HG02588 (cell line): ENCODE data around the gene LRP5.

Source experiments
- ATAC-seq: cut with Tn5 transposase; IDR thresholded peaks from one replicate; pipeline ENCODE4 v1.9.1; 2021; ENCODE audit warnings: mild to moderate bottlenecking, moderate library complexity; ENCODE audit not compliant: unreplicated experiment

LRP5 gene

DNA sequence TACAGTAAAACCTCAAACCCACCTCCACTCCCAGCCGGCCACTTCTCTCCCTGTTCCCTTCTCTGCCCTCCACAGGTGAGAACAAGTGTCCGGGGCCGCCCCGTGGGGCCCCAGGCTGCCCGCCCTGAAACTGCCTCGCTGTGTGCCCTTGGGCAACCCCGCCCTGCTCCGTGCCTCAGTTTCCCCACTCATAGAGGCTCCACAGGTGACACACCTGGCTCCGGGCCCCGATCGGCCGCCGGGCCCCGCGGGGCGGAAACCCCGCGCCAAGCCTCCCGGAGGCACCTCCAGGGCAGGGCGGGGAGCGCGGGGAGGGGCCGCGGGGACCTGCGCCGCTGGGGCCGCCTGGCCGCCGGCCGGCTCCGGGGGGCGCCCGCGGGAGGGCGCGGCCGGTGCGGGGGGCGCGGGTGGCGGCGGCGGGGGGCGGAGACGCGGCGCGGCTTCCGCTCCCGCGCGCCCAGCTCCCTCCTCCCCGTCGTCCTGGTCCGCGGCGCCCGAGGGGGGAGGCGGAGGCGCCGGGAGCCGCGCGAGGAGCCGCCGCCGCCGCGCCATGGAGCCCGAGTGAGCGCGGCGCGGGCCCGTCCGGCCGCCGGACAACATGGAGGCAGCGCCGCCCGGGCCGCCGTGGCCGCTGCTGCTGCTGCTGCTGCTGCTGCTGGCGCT lies at the start of gene LRP5:
Gene LRP5, plus strand, starts transcription at position 475 of the 663 bp plus-strand sequence. Its CDS starts 124 bp downstream, at position 599.
- ATAC-seq, result no peak

DNA sequence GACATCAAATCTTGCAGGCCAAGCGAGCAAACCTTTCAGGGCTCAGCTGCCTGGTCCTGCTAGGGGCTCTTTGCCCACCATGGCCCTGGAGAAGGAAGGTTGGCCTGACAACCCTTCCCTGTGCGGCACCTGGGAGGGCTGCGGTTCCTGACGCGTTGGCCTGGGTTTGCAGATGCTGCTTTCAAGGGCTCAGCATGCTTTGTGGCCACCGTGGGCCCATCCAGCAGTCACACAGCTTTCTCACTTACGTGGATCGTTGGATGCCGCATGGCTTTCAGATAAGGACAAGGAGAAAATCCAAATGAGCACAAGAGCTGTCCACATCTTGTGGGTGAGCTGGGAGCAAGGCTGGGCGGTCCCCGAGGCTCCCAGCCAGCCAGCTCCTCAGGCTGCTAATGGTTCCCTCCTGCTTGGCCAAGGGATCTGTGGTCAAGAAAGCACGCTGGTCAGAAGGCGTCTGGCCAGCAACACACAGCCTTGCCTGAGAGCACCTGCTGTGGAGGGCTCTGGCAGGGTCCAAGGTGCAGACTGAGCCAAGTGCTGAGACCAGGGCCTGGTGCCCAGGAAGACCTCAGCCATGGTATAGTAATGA lies 48.9 kb upstream of the LRP5 start:
- no peak for ATAC-seq

DNA sequence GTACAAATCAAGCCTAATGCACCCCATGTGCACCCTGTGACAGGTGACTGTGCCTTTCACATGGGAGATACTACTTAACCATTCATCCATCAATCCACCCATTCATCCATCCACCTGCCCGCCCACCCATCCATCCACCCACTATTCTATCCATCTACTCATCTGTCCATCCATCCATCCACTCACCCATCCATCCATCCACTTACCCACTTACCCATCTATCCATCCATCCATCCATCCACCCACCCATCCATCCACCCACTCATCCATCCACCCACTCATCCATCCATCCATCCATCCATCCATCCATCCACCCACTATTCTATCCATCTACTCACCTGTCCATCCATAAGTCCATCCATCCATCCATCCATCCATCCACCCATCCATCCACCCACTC lies 48.1 kb upstream of the LRP5 start:
- no peak for ATAC-seq

DNA sequence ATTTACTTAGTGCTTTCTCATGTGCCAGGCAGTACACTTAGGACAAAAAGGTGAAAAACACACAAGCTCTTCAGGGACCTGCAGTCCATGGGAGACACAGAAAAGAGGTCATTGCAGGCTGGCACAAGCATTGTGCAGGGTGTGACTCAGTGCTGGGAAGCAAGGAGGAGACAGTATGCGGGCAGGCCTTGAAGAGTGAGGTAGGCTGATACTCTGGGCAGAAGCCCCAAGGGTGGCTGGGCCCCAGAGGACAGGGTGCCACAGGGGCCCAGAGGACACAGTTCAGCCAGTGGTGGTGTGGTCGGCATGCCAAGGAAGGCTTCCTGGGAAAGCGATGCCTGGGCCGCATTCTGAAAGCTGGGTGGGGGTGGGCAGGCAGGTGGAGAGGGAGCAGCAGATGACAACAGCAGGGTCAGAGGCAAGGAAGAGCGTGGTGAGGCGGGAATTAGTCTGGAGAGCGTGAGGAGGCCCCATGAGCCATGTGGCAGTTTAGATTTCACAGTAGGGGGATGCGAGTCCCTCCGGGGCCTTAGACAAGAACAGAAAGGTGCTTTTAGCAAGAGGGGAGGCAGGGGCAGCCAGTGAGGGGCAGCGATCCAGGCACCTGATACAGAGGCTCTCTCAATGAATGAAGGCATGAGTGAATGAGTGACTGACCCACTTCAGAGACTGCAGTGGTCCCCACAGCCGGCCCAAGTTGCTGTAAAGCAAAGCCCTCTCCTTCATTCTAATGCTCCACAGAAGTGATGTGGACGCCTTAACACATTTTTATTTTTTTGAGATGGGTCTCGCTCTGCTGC lies 47.5 kb upstream of the LRP5 start:
- ATAC-seq, result no peak

DNA sequence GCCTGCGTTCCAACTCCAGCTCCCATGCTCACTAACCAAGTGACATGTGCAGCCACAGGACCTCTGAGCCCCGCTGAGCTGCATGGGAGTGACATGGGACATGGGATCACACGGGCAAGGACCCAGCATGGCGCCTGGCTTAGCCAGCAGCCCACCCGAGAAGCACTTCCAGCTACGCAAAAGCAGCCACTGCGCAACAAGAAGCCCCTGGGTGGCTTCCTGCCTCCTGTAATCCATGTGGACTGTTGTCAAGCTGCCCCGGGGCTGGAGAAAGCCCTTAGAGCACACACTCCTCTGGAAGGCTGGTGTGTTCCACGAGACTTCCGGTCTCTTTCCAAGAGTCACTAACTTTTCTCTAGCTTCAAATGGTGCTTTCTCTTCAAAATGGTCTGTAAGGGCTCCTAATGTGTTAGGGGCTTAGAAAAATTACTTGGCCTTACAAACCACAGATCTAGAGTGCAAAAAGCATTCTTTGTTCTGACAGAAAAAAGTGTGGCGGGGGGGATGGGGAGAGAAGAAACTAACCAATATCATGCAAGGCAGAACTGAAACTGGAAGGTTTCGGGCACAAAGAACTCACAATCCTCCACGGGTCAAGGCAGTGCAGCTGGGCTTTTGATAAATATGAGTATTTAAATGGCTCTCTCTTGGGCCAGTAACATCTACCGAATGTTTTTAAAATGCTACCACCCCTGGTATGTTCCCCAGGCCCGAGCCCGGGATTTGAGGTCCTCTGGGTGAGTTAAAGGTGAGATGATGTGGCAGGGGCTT lies 46.1 kb upstream of the LRP5 start:
- ATAC-seq, result peak; percentile 72

DNA sequence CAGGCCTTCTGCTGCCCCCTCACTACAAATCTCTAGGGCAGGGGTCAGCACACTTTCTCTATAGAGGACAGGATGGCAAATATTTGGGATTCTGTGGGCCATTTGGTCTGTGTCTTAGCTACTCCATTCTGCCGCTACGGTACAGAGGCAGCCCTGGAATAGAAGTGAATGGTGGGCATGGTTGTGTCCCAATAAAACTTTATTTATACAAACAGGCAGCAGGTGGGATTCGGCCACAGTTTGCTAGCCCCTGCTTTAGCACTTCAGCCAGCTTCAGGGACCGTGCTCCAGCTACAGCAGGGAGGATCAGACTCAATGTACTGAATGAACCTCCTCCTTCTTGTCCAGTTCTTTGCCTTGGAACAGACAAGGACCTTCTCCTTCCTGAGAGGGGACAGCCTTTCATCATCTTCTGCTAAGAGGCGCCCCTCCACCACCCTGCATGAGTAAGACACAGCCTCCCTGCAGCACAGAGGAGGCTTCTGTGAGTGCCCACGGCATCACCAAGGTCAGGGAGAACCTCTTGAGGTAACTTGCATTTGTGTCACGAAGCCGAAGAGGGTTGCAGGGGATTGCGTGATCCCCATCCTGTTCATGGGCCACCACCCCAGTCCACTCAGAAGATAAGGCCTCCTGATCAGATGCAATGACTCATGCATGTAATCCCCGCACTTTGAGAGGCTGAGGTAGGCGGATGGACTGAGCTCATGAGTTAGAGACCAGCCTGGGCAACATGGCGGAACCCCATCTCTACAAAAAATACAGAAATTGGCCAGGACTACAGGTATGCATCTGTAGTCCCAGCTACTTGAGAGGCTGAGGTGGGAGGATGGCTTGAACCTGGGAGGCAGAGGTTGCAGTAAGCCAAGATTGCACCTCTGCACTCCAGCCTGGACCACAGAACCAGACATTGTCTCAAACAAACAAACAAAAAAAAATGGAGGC lies 45.2 kb upstream of the LRP5 start:
- ATAC-seq, result no peak

DNA sequence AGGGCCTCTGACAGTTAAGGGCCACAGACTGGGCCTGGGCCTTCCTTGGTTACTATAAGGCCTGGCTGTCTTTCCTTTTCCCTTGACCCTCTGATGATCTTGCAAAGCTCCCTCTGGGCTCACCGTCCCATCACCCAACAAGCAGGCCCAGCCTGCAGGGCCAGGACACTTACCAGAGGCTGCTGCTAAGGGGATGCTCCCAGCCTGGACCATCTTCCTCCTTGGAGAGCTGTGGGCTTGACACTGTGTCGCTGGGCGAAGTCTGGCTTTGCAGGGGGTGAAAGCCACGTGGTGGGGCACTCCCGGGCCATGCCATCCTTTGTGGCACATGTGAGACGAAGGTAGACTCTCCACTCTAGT lies 44.5 kb upstream of the LRP5 start:
- ATAC-seq, result no peak

DNA sequence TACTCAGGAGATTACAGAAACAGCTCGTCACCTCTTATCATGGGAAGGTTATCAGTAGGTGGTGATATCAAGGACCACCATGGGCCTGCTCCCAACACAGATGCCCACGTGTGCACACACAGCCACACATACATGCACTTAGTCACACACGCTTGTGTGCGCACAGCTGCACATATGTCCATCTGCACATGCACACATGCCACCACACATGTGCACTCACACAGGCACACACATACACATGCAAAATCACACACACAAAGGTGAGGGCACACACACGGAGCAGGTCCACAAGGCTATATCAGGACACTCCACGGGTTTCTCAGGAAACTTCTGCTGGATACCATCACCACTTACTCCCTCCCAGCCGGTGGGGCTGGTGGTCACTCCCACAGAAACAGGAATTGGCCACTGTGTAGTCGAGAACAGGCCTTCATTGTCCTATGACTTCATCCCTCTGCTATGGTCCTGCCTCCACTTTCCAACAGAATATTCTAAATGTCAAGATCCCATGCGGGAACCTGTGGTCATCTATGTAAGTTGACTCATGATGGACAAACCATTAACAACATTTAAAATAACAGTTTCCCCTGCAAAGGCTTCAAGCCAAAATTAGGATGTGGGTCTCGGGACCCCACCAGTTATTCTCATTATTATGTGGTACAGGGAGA lies 42.8 kb upstream of the LRP5 start:
- ATAC-seq, result no peak

DNA sequence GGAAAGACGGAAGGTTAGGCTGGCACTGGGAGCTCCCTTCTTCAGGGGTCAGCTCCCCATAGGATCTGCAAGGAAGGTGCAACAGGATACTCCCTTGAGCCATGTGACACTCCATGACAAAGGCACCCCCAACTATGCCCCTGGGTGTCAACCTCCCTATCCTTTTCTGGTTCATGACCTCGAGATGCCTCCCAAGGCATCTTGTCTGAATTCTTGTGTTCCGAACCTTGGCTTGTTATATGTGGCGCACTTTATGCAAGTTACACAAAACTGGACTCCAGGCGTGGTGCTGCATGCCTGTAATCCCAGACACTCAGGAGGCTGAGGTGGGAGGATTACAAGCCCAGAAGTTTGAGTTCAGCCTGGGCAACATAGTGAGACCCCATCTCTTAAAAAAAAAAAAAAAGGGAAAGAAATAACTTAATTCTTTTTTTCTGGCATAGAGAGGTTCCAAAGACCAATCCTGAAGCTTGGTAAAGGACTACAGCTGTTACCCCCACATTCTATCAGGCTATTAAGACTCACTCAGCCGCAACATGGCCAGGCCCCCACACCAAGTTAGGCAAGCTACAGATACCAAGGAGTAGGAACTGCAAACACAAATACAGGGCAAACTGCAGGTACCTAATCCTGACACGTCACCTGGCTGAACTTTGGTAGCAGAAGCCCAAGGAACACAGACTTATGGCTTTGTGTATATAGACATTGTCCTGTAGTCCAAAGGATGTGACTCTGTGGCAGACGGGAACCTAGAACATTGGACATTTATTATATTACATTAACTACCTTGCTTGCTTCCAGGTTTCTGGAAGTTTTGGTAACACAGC lies 42.0 kb upstream of the LRP5 start:
- ATAC-seq, result no peak

DNA sequence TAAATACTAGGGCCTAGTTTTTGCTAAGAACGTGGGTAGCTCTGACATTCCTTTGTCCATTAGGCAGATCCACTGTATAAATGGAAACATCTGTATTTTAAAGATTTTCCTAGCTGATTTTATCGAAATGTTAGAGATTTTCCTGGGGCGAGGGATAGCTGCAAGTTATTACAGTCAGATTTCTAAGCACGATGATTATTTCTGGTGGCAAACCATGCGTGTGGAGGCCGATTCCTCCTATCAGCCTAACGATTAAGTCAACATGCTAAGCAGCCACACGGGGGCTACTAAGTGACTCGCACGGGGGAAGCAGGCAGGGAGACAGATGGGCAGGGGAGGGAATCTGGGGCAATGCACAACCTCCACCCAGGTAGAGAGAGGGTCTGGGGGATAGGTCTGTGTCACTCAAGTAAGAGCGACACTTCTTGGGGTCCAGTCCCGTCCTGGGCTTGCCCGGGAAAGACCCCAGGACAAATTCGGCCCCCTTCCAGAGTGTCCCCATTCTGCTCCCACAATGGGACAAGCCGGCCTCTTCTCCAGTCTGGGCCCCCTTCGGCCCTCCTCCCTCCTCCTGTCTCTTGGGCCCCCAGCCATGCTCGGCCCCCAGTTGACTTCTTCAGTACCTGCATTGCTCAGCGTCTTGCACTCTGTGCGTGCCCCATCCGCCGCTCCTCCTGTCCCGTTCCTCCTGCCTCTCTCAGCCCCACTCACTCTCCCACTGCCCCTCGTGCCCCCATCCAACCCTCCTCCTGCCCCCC lies 41.2 kb upstream of the LRP5 start:
- ATAC-seq, result peak; percentile 7

DNA sequence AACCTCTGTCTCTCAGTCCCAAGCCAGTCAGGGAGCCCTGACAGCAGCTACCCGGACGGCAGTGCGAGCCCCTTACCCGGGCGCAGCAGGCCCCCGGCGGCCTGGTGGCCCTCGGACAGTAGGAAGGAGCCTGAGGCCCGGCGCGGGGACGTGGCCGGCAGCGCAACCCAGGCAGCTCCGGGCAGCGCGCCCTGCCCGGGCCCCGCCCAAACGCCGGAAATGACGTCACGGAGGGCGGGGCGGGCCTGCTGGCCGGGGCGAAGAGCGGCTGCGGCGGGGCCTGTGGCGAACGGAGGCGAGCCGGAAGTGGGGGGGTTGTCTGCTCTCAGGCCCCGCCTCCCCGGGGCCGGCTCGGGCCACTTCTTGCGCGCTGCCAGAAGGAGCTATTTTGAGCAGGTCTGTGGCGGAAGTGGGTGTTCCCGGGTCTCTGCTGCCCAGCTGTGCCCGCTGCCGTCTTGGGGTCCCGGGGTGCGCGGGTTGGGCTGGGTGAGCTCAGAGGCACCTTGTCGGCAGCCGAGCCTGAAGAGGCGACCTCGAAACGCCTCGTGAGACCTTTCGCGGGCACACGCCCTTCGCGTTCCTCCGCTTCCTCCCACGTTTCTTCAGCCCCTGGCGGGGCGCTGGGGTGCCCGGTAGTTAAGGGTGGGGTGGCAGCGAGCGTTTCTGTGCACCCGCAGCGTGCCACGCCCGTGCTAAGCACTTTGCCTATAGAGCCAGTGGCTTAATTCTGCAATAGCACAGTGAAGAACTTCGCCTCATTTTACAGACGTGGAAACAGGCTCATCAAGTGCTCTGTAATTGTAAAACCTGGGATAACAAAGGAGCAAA lies 40.4 kb upstream of the LRP5 start, which contains the start of gene C11orf24:
Gene C11orf24, minus strand, starts transcription at position 193 of the 828 bp plus-strand sequence. CDS start 8,206 bp downstream, outside the sequence.
- ATAC-seq, result peak; percentile 68

DNA sequence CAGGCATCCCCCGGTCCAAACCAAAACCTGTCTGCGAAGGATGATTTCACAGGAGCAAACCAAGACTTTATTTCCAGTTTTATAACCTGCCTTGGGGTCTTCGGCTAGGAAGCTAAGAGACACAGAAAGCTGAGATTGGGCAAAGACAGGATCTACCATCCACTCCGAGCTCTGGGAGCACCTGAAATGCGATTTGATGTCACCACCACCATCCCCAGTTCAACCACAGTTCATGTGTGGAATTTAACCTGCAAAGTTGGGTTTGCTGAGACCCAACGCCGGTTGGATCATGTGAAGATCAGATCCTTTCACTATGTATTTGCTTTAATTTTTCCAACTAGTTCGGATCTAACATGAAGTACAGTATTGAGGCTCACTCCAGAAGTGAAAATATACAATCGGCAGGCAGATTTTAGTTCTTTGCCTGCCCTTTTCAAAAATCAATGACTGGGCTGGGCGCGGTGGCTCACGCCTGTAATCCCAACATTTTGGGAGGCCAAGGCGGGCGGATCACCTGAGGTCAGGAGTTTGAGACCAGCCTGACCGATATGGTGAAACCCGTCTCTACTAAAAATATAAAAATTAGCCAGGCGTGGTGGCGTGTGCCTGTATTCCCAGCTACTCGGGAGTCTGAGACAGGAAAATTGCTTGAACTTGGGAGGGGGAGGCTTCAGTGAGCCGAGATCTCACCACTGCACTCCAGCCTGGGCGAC lies 39.2 kb upstream of the LRP5 start:
- ATAC-seq, result no peak

DNA sequence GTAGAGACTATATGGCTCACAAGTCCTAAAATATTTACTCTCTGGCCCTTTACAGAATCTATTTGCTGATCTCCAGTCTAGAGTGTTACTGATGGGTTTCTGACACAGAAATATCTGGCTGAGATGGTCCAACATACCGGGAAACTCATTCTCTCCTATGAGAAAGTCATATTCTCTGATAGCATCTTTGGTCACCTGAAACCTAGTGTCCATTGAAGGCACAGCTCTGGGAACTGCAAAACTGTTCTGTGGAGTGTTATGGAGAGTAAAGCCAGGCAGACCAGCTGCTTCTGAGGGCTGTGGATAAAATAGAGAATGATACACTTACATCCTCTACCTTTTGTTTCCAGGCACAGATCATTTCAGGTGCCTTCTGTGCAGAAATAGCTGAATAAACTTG lies 38.1 kb upstream of the LRP5 start:
- ATAC-seq, result no peak

DNA sequence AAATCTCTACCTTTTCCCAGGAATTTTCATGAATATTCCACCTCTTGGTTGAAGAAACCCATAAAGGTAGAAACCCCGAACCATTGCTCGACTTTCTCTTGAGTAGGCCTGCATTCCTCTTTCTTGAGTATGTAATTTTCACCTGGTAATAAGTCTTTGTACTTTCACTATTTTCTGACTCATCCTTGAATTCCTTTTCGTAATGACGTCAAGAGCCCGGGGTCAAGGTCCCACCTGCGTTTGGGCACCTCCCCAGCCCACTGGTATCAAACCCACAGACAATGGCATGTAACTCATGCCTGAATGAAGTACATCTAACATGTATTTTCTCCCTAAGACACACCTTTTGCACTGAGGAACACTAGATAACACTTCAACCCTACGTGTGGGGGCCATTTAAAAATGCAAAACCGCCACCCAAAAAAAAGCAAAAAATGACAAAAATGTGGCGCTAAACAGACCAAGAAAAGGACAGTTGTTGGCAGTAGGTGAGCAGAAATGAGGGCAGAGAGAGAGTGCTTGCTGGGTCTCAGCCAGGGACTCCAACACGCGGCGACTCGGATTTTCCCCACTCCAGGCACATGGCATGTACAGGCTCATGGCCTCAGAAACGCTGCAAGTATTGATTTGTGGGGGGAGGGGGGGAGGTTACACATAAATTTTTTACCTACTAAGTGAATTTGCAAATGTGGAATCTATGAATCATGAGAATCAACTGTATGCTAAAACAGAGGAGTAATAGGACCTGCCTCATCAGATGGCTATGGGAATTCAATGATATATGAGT lies 36.5 kb upstream of the LRP5 start:
- no peak for ATAC-seq

DNA sequence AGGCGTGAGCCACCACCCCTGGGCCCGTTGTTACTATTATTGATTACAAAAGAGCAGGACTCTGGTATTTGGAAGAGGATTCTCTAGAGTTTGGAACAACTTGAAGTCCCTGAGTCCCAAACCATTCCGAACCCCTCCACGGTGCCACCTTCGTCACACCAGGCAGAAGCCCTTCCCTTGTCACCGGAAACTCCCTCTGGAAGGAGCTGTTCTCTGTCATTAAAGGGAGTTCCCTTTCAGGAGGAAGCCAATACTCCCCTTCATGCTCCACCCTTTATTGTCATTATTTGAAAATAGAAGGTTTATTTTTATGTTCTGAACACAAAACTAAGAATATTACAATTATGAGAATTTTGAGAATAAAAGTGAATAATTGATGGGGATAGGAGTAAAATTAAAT lies 35.5 kb upstream of the LRP5 start:
- ATAC-seq, result no peak

DNA sequence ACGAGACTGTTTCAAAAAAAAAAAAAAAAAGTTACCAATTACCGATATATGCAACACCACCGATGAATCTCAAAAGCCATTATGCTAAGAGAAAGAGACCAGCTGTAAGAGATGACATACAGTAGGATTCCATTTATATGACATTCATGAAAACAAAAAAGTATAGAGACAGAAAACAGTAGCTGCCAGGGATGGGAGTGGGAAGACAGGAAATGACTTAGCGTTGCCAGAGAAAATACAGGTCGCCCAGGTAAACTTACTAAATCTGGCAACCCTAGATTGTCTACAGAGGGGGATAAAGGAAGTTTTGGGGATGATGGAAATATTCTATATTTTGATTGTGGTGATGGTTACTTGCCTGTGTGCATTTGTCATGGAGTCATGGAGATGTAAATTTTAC lies 32.7 kb upstream of the LRP5 start:
- ATAC-seq, result no peak
